Measurements from ENCODE around the gene DENND5B.
A peak's percentile ranks its signal among the peaks of the same experiment; 100 is the strongest.
"Not testable (repeated sequence)": the region's sequence is repeated elsewhere in the genome, so short reads cannot be mapped to it uniquely, and the experiment has no call there.

DENND5B gene

DNA sequence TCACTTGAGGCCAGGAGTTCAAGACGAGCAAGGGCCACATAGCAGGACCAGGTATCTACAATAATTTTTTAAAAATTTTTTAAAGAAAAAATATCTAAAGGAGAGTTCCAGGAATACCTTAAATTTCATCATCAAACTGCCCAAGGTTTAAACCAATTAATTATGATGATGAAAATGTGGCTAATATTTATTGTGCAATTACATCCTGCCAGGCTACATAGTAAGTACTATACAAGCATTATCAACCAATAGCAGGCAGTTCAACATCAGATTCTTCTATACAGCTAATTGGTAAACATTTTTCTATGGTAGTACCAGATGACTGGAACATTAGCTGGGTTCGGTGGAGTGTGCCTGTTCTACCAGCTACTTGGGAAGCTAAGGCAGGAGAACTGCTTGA, 24.4 kb downstream of the DENND5B start:
- no peak overlapping the region for H3K4me3 ChIP-seq

DNA sequence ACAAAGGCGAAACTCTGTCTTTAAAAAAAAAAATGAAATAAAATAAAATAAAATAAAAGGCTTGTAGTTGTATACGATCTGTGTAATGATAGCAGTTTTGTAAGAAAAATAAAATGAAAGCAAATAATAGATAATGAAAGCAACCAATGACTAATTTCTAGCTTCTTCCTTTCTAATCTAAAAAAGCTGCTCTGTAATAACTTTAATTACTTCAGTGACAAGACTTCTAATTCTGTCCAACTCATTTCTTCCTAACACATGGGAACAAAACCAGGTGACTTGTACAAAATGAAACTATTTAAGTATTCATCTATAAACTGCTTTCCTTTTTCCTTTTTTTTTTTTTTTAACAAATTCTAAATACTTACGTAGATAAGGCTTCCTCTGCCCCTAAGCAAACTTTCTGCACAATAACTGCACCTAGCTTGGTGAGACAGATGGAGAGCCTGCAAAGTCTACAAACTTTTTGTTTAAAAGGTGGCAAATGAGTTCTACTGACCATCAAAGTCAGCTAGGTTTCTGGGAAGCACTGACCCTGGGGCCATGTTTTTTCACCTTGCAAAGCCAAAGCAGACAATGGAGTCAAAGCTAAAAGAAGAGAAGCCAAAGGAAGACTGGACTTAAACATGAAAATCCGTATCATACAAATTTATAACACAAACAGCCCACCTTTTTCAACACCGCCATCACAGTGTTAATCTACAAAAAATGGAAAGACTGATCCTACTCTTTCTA, 28.2 kb downstream of the DENND5B start:
- no peak overlapping the region for H3K27ac ChIP-seq
- no peak overlapping the region for H3K4me3 ChIP-seq

More for the DNA sequence above, 24.4 kb downstream of the DENND5B start:
- H3K27ac ChIP-seq, result no peak overlapping the region

DNA sequence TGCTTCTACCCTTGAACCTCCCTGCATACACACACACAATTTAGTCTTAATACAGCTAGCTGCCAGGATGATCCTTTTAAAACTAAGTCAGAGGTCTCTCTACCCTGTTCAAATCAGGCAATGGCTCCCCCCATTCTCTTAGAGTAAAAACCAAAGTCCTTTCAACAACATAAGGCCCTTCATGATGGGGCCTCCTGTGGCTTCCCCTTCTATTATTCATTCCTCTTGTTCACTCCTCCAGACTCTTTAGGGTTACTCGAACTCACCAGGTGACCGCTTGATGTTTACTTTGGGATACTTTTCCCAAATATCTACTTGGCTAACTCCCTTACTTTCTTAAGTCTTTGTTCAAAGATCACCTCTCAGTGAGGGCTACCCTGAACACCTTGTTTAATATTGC, 30.4 kb downstream of the DENND5B start:
- H3K4me3 ChIP-seq, result no peak overlapping the region
- H3K27ac ChIP-seq, result no peak overlapping the region

DNA sequence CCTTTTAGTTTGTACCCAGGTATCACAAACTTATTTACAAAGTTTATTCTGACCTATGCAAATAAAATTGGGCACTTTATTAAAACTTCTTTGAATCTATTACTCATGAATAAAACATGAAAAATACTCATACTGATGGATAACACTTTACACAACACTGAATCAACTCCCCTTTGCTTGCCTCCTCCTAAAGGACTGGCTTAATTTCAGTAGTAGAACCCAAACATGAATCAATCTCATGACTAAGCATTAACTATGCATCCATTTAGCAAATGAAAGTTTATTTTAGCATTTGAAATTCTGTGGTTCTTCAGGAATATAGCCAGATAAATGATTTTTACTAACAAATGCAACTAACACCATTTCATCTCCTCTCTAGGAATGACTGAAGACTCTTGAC, 32.4 kb downstream of the DENND5B start:
- Histone ChIP-seq H3K27ac (no peak overlapping the region), H3K4me3 (no peak overlapping the region)

DNA sequence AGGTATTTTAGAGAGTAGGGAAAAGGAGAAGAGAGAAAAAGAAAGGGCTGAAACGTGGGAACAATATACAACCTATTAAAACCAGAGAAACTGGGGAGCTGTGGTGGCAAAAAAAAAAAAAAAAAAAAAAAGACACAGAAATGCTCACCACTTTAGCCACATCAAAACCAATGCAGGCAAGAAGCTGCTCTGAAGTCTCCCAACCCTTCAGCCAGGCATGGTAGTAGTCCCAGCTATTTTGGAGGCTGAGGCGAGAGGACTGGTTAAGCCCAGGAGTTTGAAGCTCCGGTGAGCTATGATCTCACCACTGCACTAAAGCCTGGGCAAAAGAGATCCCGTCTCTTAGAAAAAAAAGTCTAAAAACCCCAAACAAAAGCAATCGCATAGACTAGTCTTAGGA, 33.2 kb downstream of the DENND5B start:
- Histone ChIP-seq H3K27ac (no peak overlapping the region), H3K4me3 (no peak overlapping the region)

DNA sequence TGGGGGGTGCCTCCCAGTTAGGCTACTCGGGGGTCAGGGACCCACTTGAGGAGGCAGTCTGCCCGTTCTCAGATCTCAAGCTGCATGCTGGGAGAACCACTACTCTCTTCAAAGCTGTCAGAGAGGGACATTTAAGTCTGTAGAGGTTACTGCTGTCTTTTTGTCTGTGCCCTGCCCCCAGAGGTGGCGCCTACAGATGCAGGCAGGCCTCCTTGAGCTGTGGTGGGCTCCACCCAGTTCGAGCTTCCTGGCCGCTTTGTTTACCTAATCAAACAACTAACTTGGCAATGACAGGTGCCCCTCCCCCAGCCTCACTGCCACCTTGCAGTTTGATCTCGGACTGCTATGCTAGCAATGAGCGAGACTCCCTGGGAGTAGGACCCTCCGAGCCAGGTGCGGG, 35.5 kb downstream of the DENND5B start:
- not testable (repeated sequence) for H3K4me3 ChIP-seq, H3K27ac ChIP-seq

DNA sequence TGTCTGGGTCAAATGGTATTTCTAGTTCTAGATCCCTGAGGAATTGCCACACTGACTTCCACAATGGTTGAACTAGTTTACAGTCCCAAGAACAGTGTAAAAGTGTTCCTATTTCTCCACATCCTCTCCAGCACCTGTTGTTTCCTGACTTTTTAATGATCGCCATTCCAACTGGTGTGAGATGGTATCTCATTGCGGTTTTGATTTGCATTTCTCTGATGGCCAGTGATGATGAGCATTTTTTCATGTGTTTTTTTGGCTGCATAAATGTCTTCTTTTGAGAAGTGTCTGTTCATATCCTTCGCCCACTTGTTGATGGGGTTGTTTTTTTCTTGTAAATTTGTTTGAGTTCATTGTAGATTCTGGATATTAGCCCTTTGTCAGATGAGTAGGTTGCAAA, 40.3 kb downstream of the DENND5B start:
- not testable (repeated sequence) for H3K4me3 ChIP-seq, H3K27ac ChIP-seq

DNA sequence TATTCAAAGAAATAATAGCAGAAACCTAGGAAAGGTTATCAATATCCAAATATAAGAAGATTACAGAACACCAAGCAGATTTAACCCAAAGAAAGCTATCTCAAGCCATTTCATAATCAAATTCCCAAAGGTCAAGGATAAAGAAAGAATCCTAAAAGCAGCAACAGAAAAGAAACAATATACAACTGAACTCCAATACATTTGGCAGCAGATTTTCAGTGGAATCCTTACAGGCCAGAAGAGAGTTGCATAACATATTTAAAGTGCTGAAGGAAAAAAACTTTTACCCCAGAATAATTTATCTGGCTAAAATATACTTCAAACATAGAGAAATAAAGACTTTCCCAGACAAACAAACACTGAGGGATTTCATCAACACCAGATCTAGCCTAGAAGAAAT, 54.3 kb downstream of the DENND5B start:
- no peak overlapping the region for H3K4me3 ChIP-seq
- H3K27ac ChIP-seq, result no peak overlapping the region

DNA sequence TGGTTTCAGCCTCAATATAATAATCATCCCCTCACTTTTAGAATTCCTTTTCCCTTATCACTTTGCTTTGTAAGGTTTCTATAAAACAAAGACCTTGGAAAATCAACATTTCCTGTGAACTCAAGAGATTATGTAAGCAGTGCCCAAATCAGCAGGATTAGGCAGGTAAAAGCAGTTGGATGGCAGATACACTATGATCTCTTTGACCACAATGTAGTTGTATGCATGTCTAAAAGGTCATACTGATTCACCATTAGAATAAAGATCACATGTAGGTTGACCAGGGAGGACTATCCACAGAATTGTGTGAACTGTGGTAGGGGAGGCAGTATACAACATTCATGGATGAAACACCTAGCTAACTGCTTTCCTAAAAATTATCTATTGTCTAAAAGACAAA, 57.5 kb downstream of the DENND5B start:
- Histone ChIP-seq H3K27ac (no peak overlapping the region), H3K4me3 (no peak overlapping the region)

DNA sequence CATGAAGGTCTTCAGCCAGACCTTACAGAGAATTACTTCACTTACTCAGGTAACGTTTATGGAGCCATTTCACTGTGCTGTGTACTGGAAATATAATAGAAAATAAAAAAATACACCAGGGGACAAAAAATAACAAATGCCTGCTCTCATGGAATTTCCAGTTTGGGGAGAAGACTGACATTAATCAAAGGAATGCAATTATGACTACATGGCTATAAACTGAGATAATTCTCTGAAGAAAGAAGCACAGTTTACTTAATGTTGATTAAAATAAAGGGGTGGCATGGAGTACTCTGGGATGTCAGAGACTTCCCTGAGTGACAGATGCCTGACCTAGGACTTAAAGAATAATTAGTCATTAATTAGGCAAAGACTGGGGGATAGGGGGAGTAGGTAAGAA, 59.0 kb downstream of the DENND5B start:
- H3K27ac ChIP-seq, result no peak overlapping the region
- no peak overlapping the region for H3K4me3 ChIP-seq

DNA sequence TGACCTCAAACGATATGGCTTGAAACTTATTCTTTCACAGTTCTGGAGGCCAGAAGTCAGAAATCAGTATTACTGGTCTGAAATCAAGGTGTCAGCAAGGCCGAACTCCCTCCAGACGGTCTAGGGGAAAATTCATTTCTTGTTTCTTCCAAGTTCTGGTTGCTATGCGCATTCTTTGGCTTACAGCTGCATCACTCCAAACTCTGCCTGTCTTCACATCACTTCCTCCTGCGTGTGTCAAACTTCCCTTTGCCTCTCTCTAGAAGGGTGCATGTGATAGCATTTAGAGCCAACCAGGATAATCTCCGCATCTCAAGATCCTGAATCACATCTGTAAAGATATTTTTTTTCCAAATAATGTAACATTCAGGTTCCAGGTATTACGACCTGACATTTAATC, 62.8 kb downstream of the DENND5B start:
- H3K4me3 ChIP-seq, result no peak overlapping the region
- no peak overlapping the region for H3K27ac ChIP-seq

DNA sequence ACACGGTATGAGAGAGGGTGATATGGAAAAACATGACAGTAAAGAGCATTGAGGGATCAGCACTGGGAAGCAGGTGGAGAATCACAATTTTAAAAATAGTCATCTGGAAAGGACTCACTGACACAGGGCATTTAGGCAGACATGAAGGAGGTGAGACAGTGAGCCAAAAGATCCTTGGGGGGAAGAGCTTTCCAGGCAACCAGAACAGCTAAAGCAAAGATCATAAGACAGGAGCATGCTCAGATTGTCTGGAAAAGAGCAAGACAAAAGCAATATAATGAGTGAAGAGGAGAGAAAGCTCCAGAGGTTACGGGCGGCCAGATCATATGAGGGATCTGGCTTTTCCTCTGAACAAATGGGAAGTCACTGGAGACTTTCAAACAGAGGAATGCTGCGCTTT, 63.9 kb downstream of the DENND5B start:
- no peak overlapping the region for H3K27ac ChIP-seq
- no peak overlapping the region for H3K4me3 ChIP-seq

DNA sequence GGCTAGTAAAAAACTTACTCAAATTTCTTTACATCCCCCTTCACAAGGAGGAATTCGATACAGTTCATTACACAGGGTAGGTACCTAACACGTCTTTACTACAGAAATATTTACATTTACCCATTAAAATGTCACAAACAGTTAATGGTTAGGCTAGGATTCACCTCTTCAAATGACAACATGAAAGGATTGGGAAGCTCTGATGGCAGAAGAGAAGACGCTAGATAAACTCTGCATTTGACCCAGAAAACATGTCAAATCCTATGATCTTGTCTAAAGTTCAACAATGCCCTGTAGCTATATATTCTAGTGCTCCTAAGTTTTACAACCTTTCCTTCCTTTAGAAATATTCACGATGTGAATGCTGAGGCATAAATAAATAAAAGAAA, 64.8 kb downstream of the DENND5B start:
- H3K27ac ChIP-seq, result no peak overlapping the region
- no peak overlapping the region for H3K4me3 ChIP-seq

DNA sequence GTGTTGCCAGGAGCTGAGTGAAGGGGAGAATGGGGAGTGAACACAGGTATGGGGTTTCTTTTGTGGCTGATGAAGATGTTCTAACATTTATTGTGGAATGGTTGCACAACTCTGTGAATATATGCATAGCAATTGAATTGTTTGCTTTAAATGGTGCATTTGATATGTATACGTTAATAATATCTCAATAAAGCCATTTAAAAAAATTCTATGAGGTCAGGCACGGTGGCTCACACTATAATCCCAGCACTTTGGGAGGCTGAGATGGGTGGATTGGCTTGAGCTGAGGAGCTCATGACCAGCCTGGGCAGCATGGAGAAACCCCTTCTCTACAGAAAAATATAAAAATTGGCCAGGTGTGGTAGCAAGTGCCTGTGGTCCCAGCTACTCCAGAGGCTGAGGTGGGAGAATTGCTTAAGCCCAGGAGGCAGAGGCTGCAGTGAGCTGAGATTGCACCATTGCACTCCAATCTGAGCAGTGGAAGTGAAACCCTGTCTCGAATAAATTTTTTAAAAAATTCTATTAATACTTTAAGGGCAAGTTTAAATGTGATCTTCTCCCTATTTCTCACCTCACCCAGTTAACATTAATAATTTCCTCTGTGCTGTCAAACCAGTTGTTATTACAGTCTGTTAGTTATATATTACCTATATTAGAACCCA, 65.3 kb downstream of the DENND5B start:
- H3K27ac ChIP-seq, result no peak overlapping the region
- H3K4me3 ChIP-seq, result no peak overlapping the region

DNA sequence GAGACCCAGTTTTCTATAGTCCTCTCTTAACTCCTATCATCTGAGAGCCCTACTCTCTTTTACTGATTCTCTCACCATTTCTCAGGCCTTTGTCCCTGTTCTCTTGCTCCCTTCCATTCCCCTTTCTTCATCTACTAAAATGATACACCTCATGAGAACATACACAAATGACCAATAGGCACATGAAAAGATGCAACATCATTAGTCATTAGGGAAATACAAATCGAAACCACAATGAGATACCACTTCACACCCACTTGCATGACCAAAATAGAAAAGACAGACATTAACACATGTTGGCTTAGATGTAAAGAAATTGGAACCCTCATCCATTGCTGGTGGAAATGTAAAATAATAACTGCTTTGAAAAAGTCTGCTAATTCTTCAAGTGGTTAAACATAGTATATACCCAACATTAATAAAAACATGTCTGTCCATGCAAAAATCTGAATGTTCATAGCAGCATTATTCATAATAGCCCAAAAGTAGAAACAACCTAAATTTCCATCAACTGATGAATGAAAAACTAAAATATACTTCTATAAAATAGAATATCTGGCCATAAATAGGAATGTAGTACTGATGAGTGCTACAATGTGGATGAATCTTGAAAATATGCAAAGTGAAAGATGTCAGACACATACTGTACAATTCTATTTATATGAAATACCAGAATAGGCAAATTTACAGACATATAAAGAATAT, 66.0 kb downstream of the DENND5B start:
- no peak overlapping the region for H3K27ac ChIP-seq

DNA sequence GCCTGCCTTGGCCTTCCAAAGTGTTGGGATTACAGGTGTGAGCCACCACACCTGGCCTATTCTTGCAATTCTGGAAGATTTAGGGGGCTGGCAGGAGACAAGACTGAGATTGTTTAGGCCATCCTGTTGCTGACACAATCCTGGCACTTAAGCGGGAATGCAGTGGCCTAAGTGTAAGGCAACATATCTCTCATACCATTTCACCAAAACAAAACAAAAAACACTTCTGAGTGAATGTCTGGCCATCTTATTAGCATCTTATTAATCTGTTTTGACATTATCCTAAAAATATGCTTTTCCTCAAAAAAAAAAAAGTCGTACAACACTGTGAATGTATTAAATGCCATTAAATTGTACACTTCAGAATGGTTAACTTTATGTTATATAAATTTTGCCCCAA, 67.6 kb downstream of the DENND5B start:
- H3K4me3 ChIP-seq, result no peak overlapping the region
- H3K27ac ChIP-seq, result no peak overlapping the region

More for the DNA sequence above, 66.0 kb downstream of the DENND5B start:
- H3K4me3 ChIP-seq, result no peak overlapping the region

DNA sequence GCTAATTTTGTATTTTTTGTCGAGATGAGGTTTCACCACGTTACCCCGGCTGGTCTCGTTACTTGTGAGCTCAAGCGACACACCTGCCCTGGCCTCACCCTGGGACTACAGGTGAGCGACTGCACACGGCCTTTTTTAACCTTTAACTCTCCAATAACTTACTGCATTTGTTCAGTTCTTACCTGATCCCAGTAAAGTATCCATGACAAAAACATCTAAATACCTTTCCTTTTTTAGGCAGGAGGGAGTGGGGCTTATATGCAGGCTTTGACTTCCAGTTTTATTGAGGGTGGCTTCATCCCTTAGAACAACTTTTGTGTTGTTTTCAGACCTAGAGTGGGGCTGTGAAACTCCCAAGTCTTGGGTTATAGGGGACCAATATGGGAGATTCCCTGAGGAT, 68.3 kb downstream of the DENND5B start:
- Histone ChIP-seq H3K27ac (no peak overlapping the region), H3K4me3 (no peak overlapping the region)

DNA sequence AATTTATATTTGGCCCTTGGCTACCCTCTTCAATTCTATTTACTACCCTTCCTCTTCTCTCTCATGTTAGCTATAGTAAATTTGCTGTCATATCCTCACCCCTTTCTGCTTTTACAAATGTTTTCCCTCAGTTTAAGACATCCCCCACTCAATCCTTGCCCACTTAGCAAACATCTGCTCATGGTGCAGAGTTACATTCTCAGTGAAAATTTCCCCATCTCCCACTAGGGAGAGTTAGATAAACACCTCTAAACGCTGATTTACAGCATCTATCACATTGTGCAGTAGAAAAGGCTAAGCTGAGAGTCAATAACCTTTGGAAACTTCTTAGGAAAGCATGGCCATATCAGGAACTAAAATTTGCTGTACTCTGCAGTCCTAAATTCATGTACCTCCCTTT, 69.0 kb downstream of the DENND5B start:
- H3K27ac ChIP-seq, result no peak overlapping the region
- H3K4me3 ChIP-seq, result no peak overlapping the region

DNA sequence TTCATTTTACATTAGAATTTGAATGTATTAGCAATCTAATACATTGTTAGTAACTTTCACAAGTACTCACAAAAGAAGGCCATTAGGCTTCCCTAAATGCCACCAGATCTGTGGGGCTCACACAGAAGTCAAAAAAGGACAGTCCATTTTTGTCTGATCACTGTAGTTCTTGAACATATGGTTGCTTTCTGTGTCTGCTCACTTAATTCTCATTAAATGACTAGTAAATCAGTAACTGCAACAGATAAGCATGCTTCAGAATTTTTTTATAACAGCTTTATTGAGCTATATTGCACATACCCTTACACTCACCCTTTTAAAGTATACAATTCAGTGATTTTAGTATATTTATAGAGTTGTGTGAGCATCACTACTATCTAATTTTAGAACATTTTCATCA, 71.4 kb downstream of the DENND5B start:
- Histone ChIP-seq H3K4me3 (no peak overlapping the region), H3K27ac (peak overlapping the region in 3 of 21 experiments; percentile 37 to 56 (median 54))

DNA sequence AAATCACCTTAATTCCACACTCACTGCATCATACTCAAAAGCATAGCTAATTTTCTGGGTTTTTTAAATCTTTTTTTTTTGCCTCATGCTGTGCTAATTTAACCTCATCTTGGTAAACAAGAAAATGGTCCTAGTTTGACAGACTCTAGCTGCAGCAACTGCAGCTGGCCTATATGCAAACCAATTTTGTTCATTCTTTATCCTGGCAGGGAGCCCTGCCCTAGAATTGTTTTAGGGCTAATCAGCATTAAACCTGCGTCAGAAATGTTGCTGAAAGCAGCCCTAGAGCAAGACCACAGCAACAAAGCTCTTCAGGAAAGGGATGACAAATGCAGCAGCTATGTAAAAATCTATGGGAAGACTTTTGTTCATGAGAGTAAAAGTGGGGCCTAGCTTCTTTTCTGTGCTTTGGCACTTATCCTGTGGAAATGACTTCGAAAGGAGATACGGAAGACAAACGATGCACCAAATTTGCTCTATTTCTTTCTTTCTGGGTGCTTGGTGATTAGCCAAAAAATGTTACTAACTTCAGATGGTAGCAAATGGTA, 72.2 kb downstream of the DENND5B start:
- H3K4me3 ChIP-seq, result no peak overlapping the region
- H3K27ac ChIP-seq, result peak overlapping the region in 5 of 21 experiments; percentile 25 to 56 (median 37)

DNA sequence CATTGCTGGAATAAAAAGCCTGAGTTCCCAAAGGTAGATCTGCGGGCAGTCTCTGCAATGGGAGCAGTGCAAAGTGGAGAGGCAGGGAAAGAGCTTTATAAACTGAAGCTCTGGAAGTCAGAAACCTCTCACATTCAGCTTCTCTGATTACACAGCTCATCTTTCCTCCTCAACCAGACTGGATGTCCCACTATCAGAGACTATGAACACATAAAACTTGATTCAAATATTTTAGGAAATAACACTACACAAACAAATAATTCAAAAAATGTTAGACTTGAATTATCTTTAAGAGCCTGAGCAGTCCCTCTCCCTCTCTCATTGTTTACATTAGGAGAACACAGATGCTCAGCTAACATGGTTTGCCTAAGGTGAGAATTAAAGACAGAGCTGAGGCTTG, 72.9 kb downstream of the DENND5B start:
- Histone ChIP-seq H3K4me3 (no peak overlapping the region), H3K27ac (peak overlapping the region in 2 of 21 experiments; percentile 27 to 53)

Data from skin epidermis (tissue), 12 donors.